Stomach (tissue), 9 donors: ENCODE measurements around the gene EPN2. TPM values are rescaled to one million over a fixed set of nuclear protein-coding genes. Genes with fewer than 3 reads are reported as not detected.

ENCODE experiments used
- DNase-seq, 2 donors: peaks; one replicate each; pipeline versions ENCODE4 v3.0.0 to v3.0.0-alpha.2; 2013 to 2019
- H3K27ac ChIP-seq, 5 donors: fragments of 200-600 bp in 4 of 5; sonication (generic) in 4 of 5; one replicate each; pipeline ENCODE4 v1.5.1; 2013 to 2019; ENCODE audit warnings: mild to moderate bottlenecking in 1 of 5, moderate library complexity in 1 of 5
- H3K27me3 ChIP-seq, 3 donors: fragments of 200-600 bp; sonication (generic); one replicate each; pipeline ENCODE4 v1.5.1; 2017 to 2019; ENCODE audit warnings: mixed run types in 1 of 3
- H3K36me3 ChIP-seq, 4 donors: fragments of 200-600 bp; sonication (generic); 1 replicate in 3 of 4; 2 replicates in 1 of 4; pipeline ENCODE4 v1.5.1; 2016 to 2019
- H3K4me1 ChIP-seq, 4 donors: fragments of 200-600 bp; sonication (generic); one replicate each; pipeline ENCODE4 v1.5.1; 2016 to 2019
- H3K4me3 ChIP-seq, 4 donors: fragments of 200-600 bp; sonication (generic) in 3 of 4; one replicate each; pipeline ENCODE4 v1.5.1; 2016 to 2019; ENCODE audit warnings: mild to moderate bottlenecking in 1 of 4
- H3K9me3 ChIP-seq, 4 donors: fragments of 200-600 bp; sonication (generic); one replicate each; pipeline ENCODE4 v1.5.1; 2016 to 2019
- EP300 ChIP-seq: sonication (generic); formaldehyde crosslinking; IDR thresholded peaks from one replicate; pipeline ENCODE4 v1.6.1; 2017; ENCODE audit warnings: antibody characterized with exemption
- POLR2A ChIP-seq, 4 donors: fragments of 450-650 bp; IDR thresholded peaks; one replicate each; pipeline ENCODE4 v1.6.1; 2016; ENCODE audit warnings: antibody characterized with exemption in 4 of 4, control low read depth in 2 of 4, mild to moderate bottlenecking in 1 of 4, moderate library complexity in 1 of 4
- POLR2AphosphoS5 ChIP-seq, 3 donors: sonication (generic); formaldehyde crosslinking; IDR thresholded peaks; one replicate each; pipeline ENCODE4 v1.6.1; 2016; ENCODE audit warnings: antibody characterized with exemption in 3 of 3
- WGBS, 5 donors: extraction: QIAGEN DNeasy Blood & Tissue Kit in 3 of 5; methylation state at CpG; one replicate each; pipeline versions ENCODE4 v1.1.5 to v1.1.7; 2013 to 2018; 5-methylcytosine and 5-hydroxymethylcytosine counted together
- intact Hi-C: fragments of 100-400 bp; cut with DNase I; formaldehyde crosslinking; loops from one replicate; pipeline ENCODE4 v1.15.1; 2023; ENCODE audit warnings: low total_unique reads
- polyA plus RNA-seq, 3 donors: library from polyadenylated mRNA; stranded (reverse); fragments of 200-250 nt; gene quantifications; one replicate each; pipeline ENCODE4 v1.2.3, GENCODE V29; 2013
- total RNA-seq, 5 donors: library from RNA; depleted of rRNA; stranded (reverse); fragments of >200 nt; gene quantifications; one replicate each; pipeline versions ENCODE4 v1.1.0 to v1.2.3, GENCODE V29; 2014 to 2016
- TF ChIP-seq, protein P1 (sequence below), 7 experiments: fragments of 450-650 bp in 4 of 7; fragments of 200-600 bp in 3 of 7; sonication (generic) in 3 of 7; IDR thresholded peaks; one replicate each; pipeline ENCODE4 v1.5.1; 2016 to 2019; ENCODE audit warnings: antibody characterized with exemption in 7 of 7, control low read depth in 2 of 7, mild to moderate bottlenecking in 1 of 7
- donor health status: healthy with polysubstance abuse.
- donor health status: Bipolar disorder and iron deficiency.
- donor health status: healthy.

EPN2 gene
- total and polyA plus RNA-seq, 8 donors, result 10.7 to 71.9 (median 25.7) TPM

DNA sequence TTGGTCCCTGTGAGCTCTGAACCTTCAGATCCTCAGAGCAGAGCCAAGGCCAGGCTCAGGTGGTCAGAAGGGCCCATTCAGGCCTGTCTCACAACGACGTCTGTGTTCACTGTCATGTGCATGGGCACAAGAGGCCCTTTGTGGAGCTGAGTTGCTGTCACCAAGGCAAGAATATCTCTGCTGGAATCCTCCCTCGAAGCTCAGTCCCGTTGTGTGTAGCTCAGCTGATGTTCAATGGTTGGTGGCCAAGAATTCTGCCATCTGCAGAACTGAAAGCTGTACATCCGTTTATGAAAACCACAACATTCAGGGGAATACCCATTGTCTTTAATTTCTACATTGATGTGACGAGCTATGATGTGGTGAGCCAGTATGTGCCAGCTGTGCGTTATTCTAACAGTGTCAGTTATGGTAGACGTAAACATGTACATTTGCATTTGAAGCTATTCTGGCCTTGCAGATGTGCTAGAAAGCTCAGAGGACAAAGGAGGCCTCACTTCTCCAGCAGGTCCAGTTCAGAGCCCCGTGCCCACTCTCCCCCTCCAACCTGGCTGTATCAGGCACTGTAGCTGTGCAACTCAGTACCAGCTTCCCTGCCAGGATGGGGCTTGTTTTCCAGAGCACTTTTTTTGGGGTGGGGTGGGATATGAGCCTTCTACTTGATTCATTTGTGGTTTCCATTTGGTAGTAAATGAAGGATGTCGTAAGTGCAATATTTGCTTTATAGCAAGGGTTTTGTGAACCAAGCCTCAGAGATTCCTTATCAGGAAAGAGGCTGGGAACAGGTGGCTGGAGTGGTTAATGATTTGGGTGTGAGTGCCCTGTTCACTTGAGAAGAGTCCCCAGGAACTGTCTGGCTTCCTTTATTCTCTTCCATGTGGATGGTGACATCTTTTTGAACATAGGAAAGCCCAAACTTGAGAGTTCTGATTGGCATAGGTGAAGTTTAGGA is 69.3 kb downstream of the EPN2 start:
- 59 to 63% (median 60%) methylated on average over 10 of the region's 10 CpGs for WGBS, 5 donors
- TF ChIP-seq POLR2AphosphoS5 (IDR thresholded peaks at IDR 0.05) (no peak), EP300 (no peak), POLR2A (IDR thresholded peaks at IDR 0.05) (no peak)
- TF ChIP-seq, protein P1, sequence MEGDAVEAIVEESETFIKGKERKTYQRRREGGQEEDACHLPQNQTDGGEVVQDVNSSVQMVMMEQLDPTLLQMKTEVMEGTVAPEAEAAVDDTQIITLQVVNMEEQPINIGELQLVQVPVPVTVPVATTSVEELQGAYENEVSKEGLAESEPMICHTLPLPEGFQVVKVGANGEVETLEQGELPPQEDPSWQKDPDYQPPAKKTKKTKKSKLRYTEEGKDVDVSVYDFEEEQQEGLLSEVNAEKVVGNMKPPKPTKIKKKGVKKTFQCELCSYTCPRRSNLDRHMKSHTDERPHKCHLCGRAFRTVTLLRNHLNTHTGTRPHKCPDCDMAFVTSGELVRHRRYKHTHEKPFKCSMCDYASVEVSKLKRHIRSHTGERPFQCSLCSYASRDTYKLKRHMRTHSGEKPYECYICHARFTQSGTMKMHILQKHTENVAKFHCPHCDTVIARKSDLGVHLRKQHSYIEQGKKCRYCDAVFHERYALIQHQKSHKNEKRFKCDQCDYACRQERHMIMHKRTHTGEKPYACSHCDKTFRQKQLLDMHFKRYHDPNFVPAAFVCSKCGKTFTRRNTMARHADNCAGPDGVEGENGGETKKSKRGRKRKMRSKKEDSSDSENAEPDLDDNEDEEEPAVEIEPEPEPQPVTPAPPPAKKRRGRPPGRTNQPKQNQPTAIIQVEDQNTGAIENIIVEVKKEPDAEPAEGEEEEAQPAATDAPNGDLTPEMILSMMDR (IDR thresholded peaks at IDR 0.05), result no peak
- intact Hi-C loops, result no loop called here
- Histone ChIP-seq H3K9me3 (no peaks in the 10 kb centered on the region), H3K4me3 (no peak overlapping the region), H3K36me3 (peaks cover 0 to 20% (median 15%) of the 10 kb centered on the region in 4 donors), H3K27ac (peak overlapping the region in 1 of 5 donors; percentile 50), H3K4me1 (peaks cover 14 to 62% (median 30%) of the 10 kb centered on the region in 4 donors), H3K27me3 (no peaks in the 10 kb centered on the region)
- DNase-seq, result peak; percentile 30 to 67

DNA sequence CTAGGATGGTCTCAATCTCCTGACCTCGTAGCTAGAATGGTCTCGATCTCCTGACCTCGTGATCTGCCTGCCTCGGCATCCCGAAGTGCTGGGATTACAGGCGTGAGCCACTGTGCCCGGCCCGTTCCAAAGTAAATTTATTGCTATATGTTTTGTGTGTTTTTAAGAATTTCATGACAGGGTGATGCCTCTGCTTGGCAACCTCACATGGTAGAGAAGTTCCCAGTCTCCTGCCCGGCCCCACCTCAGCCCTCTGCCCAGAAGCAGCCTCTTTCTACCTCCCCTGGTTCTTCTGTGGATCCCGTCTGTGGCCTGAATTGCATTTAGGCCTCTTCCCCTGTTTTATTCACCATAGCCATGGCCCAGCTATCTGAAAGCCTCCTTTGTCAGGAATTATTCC is 70.4 kb downstream of the EPN2 start:
- Histone ChIP-seq H3K4me3 (no peak overlapping the region), H3K9me3 (no peaks in the 10 kb centered on the region), H3K27me3 (no peaks in the 10 kb centered on the region), H3K4me1 (peaks cover 10 to 52% (median 28%) of the 10 kb centered on the region in 4 donors), H3K36me3 (peaks cover 7 to 30% (median 26%) of the 10 kb centered on the region in 4 donors), H3K27ac (peak overlapping the region in 1 of 5 donors; percentile 22)
- WGBS, 5 donors, result 93 to 98% (median 97%) methylated on average over 10 of the region's 10 CpGs
- no peak for DNase-seq
- no peak for TF ChIP-seq EP300
- TF ChIP-seq, protein P1 (IDR thresholded peaks at IDR 0.05), result no peak
- no peak for TF ChIP-seq POLR2AphosphoS5 (IDR thresholded peaks at IDR 0.05)
- no peak for TF ChIP-seq POLR2A (IDR thresholded peaks at IDR 0.05)
- intact Hi-C loops, result no loop called here

DNA sequence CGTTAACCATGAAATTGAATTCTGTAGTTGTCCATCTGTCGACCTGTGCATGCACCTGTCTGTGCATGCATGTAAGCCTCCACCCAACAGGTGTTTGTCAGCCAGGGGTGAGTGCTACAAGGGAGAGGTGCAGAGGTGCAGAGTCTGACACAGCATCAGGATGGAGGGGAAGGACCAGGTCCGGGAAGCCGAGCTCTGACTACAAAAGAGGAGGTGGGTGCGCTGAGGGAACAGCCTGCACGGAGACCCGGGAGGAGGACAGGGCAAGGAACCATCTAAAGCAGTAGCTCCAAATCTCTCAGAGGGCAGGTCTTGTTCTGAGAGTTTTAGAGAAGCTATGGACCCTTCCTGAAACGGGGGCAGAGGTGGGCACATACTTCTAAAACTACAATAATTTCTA is 71.2 kb downstream of the EPN2 start:
- H3K27me3 ChIP-seq, result no peaks in the 10 kb centered on the region
- H3K4me1 ChIP-seq, result peaks cover 9 to 44% (median 26%) of the 10 kb centered on the region in 4 donors
- H3K9me3 ChIP-seq, result no peaks in the 10 kb centered on the region
- H3K27ac ChIP-seq, result no peak overlapping the region
- 85 to 94% (median 91%) methylated on average over 8 of the region's 8 CpGs for WGBS, 5 donors
- intact Hi-C loops, result no loop called here
- H3K4me3 ChIP-seq, result no peak overlapping the region
- peaks cover 13 to 39% (median 35%) of the 10 kb centered on the region in 4 donors for H3K36me3 ChIP-seq
- DNase-seq, result no peak
- TF ChIP-seq EP300, result no peak
- no peak for TF ChIP-seq POLR2AphosphoS5 (IDR thresholded peaks at IDR 0.05)

DNA sequence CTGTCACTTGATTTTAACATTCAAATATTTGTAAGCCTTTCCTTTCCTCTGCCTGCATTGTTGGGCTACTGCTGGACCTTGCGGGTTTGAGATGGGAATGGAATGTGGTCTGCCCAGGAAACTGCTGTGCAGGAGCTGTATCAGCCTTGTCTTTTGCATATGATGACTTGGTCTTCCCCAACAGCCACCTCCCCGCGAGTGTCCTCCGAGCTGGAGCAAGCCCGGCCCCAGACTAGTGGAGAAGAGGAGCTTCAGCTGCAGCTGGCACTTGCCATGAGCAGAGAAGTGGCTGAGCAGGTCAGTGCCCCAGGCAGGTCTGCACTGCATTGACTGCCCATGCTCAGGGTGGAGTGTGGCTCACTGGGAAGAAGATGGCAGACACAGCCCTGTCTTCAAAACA is 72.5 kb downstream of the EPN2 start:
- Histone ChIP-seq H3K4me3 (no peak overlapping the region), H3K27ac (no peak overlapping the region), H3K27me3 (no peaks in the 10 kb centered on the region), H3K9me3 (no peaks in the 10 kb centered on the region), H3K36me3 (peaks cover 24 to 52% (median 48%) of the 10 kb centered on the region in 4 donors), H3K4me1 (peaks cover 6 to 31% (median 20%) of the 10 kb centered on the region in 4 donors)
- TF ChIP-seq POLR2AphosphoS5 (IDR thresholded peaks at IDR 0.05) (no peak), POLR2A (IDR thresholded peaks at IDR 0.05) (no peak), EP300 (no peak)
- TF ChIP-seq, protein P1 (IDR thresholded peaks at IDR 0.05), result no peak
- DNase-seq, result no peak
- WGBS, 5 donors, result 92 to 97% (median 95%) methylated on average over 2 to 5 of the region's 5 CpGs
- intact Hi-C loops, result no loop called here
